Measurements from ENCODE around the gene PRKD2. TPM values are rescaled to one million over a fixed set of nuclear protein-coding genes. Genes with fewer than 3 reads are reported as not detected.

The PRKD2 gene
- total RNA-seq, 1 donor from 2014 or later, result 5.3 TPM

- FAIRE-seq, result no peak
Observed at GRCh38 chr19:46674416-46675178, 42.3 kb downstream of the PRKD2 start.

GRCh38 chr19:46670813-46671212 is 46.1 kb downstream of the PRKD2 start:
- FAIRE-seq (no peak), DNase-seq (ENCODE audit: low spot score in 2 of 2) (no peak)

More at GRCh38 chr19:46674416-46675178, 42.3 kb downstream of the PRKD2 start:
- DNase-seq (ENCODE audit: low spot score in 2 of 2), result no peak

GRCh38 chr19:46668662-46669061 is 48.3 kb downstream of the PRKD2 start:
- DNase-seq (ENCODE audit: low spot score in 2 of 2) (no peak), FAIRE-seq (no peak)

GRCh38 chr19:46665072-46665471 is 51.8 kb downstream of the PRKD2 start:
- DNase-seq (ENCODE audit: low spot score in 2 of 2), result no peak
- FAIRE-seq, result no peak

- FAIRE-seq, result peak; percentile 61
Observed at GRCh38 chr19:46661735-46662592, 55.0 kb downstream of the PRKD2 start.

GRCh38 chr19:46661020-46661731 is 55.7 kb downstream of the PRKD2 start, which contains the start of gene DACT3:
Gene DACT3, minus strand, starts transcription at chr19:46661182. Its CDS starts 118 bp downstream, at chr19:46661064.
- FAIRE-seq (peak; percentile 99), DNase-seq (ENCODE audit: low spot score in 2 of 2) (peak; percentile 97 to 98)

More at GRCh38 chr19:46661735-46662592, 55.0 kb downstream of the PRKD2 start:
- peak; percentile 76 to 78 for DNase-seq (ENCODE audit: low spot score in 2 of 2)

- no peak for FAIRE-seq
- DNase-seq (ENCODE audit: low spot score in 2 of 2), result no peak
Observed at GRCh38 chr19:46660551-46661019, 56.3 kb downstream of the PRKD2 start.

- FAIRE-seq (no peak), DNase-seq (ENCODE audit: low spot score in 2 of 2) (no peak)
Observed at GRCh38 chr19:46660008-46660517, 56.9 kb downstream of the PRKD2 start.

GRCh38 chr19:46659151-46660007 is 57.5 kb downstream of the PRKD2 start:
- DNase-seq (ENCODE audit: low spot score in 2 of 2) (no peak), FAIRE-seq (no peak)

GRCh38 chr19:46656541-46656940 is 60.4 kb downstream of the PRKD2 start:
- DNase-seq (ENCODE audit: low spot score in 2 of 2), result no peak

GRCh38 chr19:46654621-46655152 is 62.2 kb downstream of the PRKD2 start:
- FAIRE-seq, result no peak

More at GRCh38 chr19:46656541-46656940, 60.4 kb downstream of the PRKD2 start:
- FAIRE-seq, result no peak

GRCh38 chr19:46650445-46650844 is 66.5 kb downstream of the PRKD2 start:
- no peak for DNase-seq (ENCODE audit: low spot score in 2 of 2)

More at GRCh38 chr19:46654621-46655152, 62.2 kb downstream of the PRKD2 start:
- peak; percentile 72 to 84 for DNase-seq (ENCODE audit: low spot score in 2 of 2)

GRCh38 chr19:46648961-46649960 is 67.7 kb downstream of the PRKD2 start:
- FAIRE-seq (no peak), DNase-seq (ENCODE audit: low spot score in 2 of 2) (peak in 1 of 2 donors; percentile 36)

More at GRCh38 chr19:46650445-46650844, 66.5 kb downstream of the PRKD2 start:
- FAIRE-seq, result no peak

GRCh38 chr19:46648060-46648960 is 68.6 kb downstream of the PRKD2 start:
- peak in 1 of 2 donors; percentile 44 for DNase-seq (ENCODE audit: low spot score in 2 of 2)
- no peak for FAIRE-seq

GRCh38 chr19:46646402-46646801 is 70.5 kb downstream of the PRKD2 start:
- DNase-seq (ENCODE audit: low spot score in 2 of 2) (no peak), FAIRE-seq (no peak)

GRCh38 chr19:46644720-46645119 is 72.2 kb downstream of the PRKD2 start:
- FAIRE-seq (no peak), DNase-seq (ENCODE audit: low spot score in 2 of 2) (no peak)

- DNase-seq (ENCODE audit: low spot score in 2 of 2) (no peak), FAIRE-seq (no peak)
Observed at GRCh38 chr19:46640656-46641055, 76.3 kb downstream of the PRKD2 start.

All from frontal cortex (tissue), 4 donors.